ENCODE results near the gene WFDC2.

WFDC2 gene

GRCh38 chr20:45501600-45501999, 32.0 kb downstream of the WFDC2 start:
- no peak for DNase-seq

GRCh38 chr20:45502561-45502960, 33.0 kb downstream of the WFDC2 start:
- no peak for DNase-seq

- DNase-seq: no peak
These were observed 33.9 kb downstream of the WFDC2 start for GRCh38 chr20:45503403-45503802.

- no peak for DNase-seq
These were observed 36.8 kb downstream of the WFDC2 start for GRCh38 chr20:45506398-45506797.

- DNase-seq: no peak
These were observed 37.7 kb downstream of the WFDC2 start for GRCh38 chr20:45507011-45507820.

- DNase-seq: no peak
These were observed 38.7 kb downstream of the WFDC2 start for GRCh38 chr20:45508068-45508886.

- no peak for DNase-seq
These were observed 39.5 kb downstream of the WFDC2 start for GRCh38 chr20:45509091-45509490.

GRCh38 chr20:45510242-45510862, 40.8 kb downstream of the WFDC2 start:
- no peak for DNase-seq

- DNase-seq: no peak
These were observed 45.8 kb downstream of the WFDC2 start, which contains the start of gene SPINT3 for GRCh38 chr20:45515147-45515913. Gene SPINT3, minus strand, starts transcription at chr20:45515622. Its CDS starts 14 bp downstream, at chr20:45515608.

GRCh38 chr20:45518282-45518681, 48.7 kb downstream of the WFDC2 start:
- DNase-seq: no peak

GRCh38 chr20:45523821-45524220, 54.3 kb downstream of the WFDC2 start:
- no peak for DNase-seq

- DNase-seq: no peak
These were observed 57.7 kb downstream of the WFDC2 start for GRCh38 chr20:45527294-45527693.
